H1 (cell line): ENCODE results near the gene SLC39A10. TPM values are rescaled to one million over a fixed set of nuclear protein-coding genes. Genes with fewer than 3 reads are reported as not detected.

Source experiments
- BACH1 ChIP-seq: IDR thresholded peaks from 2 replicates; pipeline ENCODE4 v1.6.1; 2012; ENCODE audit warnings: low read length, improper control_type of control experiment
- CEBPB ChIP-seq: IDR thresholded peaks from 2 replicates; pipeline ENCODE4 v1.6.1; 2012; ENCODE audit warnings: low read depth, low read length
- CHD7 ChIP-seq: fragments of 300-600 bp; sonication (generic); IDR thresholded peaks from 2 replicates; pipeline ENCODE4 v1.7.1; 2012; ENCODE audit warnings: low read length, moderate library complexity, mild to moderate bottlenecking, inconsistent platforms; ENCODE audit not compliant: insufficient replicate concordance
- JUN ChIP-seq: IDR thresholded peaks from 2 replicates; pipeline ENCODE4 v1.6.1; 2011; ENCODE audit warnings: low read depth, mild to moderate bottlenecking, improper control_type of control experiment, low read length
- JUND ChIP-seq: IDR thresholded peaks from 2 replicates; pipeline ENCODE4 v1.6.1; 2011; ENCODE audit warnings: mild to moderate bottlenecking, improper control_type of control experiment, low read length
- KDM1A ChIP-seq: fragments of 200-600, 300-600 bp; sonication (generic); IDR thresholded peaks from 2 replicates; pipeline ENCODE4 v1.7.1; 2016; ENCODE audit warnings: mild to moderate bottlenecking, low read length, borderline replicate concordance
- MAX ChIP-seq: IDR thresholded peaks from 2 replicates; pipeline ENCODE4 v1.6.1; 2012; ENCODE audit warnings: inconsistent platforms
- POLR2AphosphoS5 ChIP-seq: IDR thresholded peaks from 2 replicates; pipeline ENCODE4 v1.6.1; 2011; ENCODE audit warnings: low read depth, low read length
- SIX5 ChIP-seq: IDR thresholded peaks from 2 replicates; pipeline ENCODE4 v1.6.1; 2011; ENCODE audit warnings: mild to moderate bottlenecking, low read depth, low read length
- TBP ChIP-seq: IDR thresholded peaks from 2 replicates; pipeline ENCODE4 v1.6.1; 2011; ENCODE audit warnings: low read depth, low read length, improper control_type of control experiment
- TCF12 ChIP-seq: IDR thresholded peaks from 2 replicates; pipeline ENCODE4 v1.6.1; 2011; ENCODE audit warnings: low read depth, mild to moderate bottlenecking, low read length
- polyA plus RNA-seq, 7 experiments: library from polyadenylated mRNA; depleted of rRNA in 3 of 7; stranded (reverse) in 5 of 7; unstranded in 2 of 7; fragments of >200 nt in 5 of 7; fragments of 200-250 nt in 2 of 7; gene quantifications; 1 replicate in 5 of 7; 2 replicates in 1 of 7; 4 replicates in 1 of 7; pipeline versions ENCODE4 v1.2.1 to v1.2.3, GENCODE V29; 2011 to 2013; ENCODE audit warnings: missing spikeins in 2 of 7, mixed read lengths in 2 of 7
- total RNA-seq: library from RNA; stranded (reverse); fragmentation: NEBNext Ultra II Directional; extraction: Animal tissue kit (Norgen Biotek cat#: 25700); gene quantifications from 2 replicates; pipeline ENCODE4 v1.2.1, GENCODE V29; 2021

Gene SLC39A10
- total and polyA plus RNA-seq, 2 of the 8 experiments (the other 6 are each of a cell fraction or from before 2014, with no cell fraction given): 68.1 to 234 TPM

- TF ChIP-seq CHD7 (peak; percentile 92), MAX (no peak), JUN (no peak), SIX5 (no peak), BACH1 (no peak), JUND (no peak), TBP (peak; percentile 73), KDM1A (no peak), CEBPB (peak; percentile 53; the same call in 1 of the 2 replicates), TCF12 (no peak), POLR2AphosphoS5 (peak; percentile 53; the same call in 1 of the 2 replicates)
Measured at GRCh38 chr2:195612611-195613495, 44.2 kb upstream of the SLC39A10 start (continued).
